Loucy (cell line): Measurements from ENCODE around the gene PTOV1.

ENCODE experiments used
- CTCF ChIP-seq: fragments of 200-600 bp; sonication (generic); conservative IDR thresholded peaks from 2 replicates; pipeline ENCODE4 v1.5.1; 2014; ENCODE audit warnings: mild to moderate bottlenecking, antibody characterized with exemption, low read length
- EZH2phosphoT487 ChIP-seq: fragments of 200-600 bp; IDR thresholded peaks from 2 replicates; pipeline ENCODE4 v1.6.1; 2018; ENCODE audit warnings: antibody characterized with exemption, mild to moderate bottlenecking, moderate library complexity, borderline replicate concordance

- TF ChIP-seq CTCF, result no peak
- TF ChIP-seq EZH2phosphoT487, result no peak
These were observed 49.5 kb upstream of the PTOV1 start for GRCh38 chr19:49801401-49801888.
